Measurements from ENCODE around the gene TMEM178B. TPM values are rescaled to one million over a fixed set of nuclear protein-coding genes. Genes with fewer than 3 reads are reported as not detected.

The TMEM178B gene
- total RNA-seq, 4 donors from 2014 or later: under 0.01 to 0.94 (median 0.35) TPM

- no peak for TF ChIP-seq CTCF (IDR thresholded peaks at IDR 0.05; ENCODE audit: low read depth)
These were observed 1.9 kb upstream of the TMEM178B start for GRCh38 chr7:141071855-141072547.

- TF ChIP-seq CTCF (IDR thresholded peaks at IDR 0.05; ENCODE audit: low read depth): no peak
These were observed 1.2 kb upstream of the TMEM178B start for GRCh38 chr7:141072548-141073172.

- no peak for TF ChIP-seq CTCF (IDR thresholded peaks at IDR 0.05; ENCODE audit: low read depth)
These were observed 657 bp upstream of the TMEM178B start for GRCh38 chr7:141073173-141073640.

- TF ChIP-seq CTCF (IDR thresholded peaks at IDR 0.05; ENCODE audit: low read depth): no peak
These were observed 513 bp downstream of the TMEM178B start for GRCh38 chr7:141074162-141074991.

GRCh38 chr7:141074997-141075396 is 1.1 kb downstream of the TMEM178B start:
- no peak for TF ChIP-seq CTCF (IDR thresholded peaks at IDR 0.05; ENCODE audit: low read depth)

- no peak for TF ChIP-seq CTCF (IDR thresholded peaks at IDR 0.05; ENCODE audit: low read depth)
These were observed 2.5 kb downstream of the TMEM178B start for GRCh38 chr7:141076377-141076776.

- TF ChIP-seq CTCF (IDR thresholded peaks at IDR 0.05; ENCODE audit: low read depth): no peak
These were observed 5.4 kb downstream of the TMEM178B start for GRCh38 chr7:141079219-141079618.

All from subcutaneous adipose tissue (tissue), 4 donors.